Sigmoid colon (tissue), 7 donors: ENCODE data around the gene XKR3. TPM values are rescaled to one million over a fixed set of nuclear protein-coding genes. Genes with fewer than 3 reads are reported as not detected.

Source experiments
- DNase-seq: peaks from one replicate; pipeline ENCODE4 v3.0.0-alpha.2; 2019
- H3K27ac ChIP-seq, 4 donors: fragments of 200-600 bp; sonication (generic); one replicate each; pipeline ENCODE4 v1.5.1; 2016 to 2019; ENCODE audit warnings: mild to moderate bottlenecking in 1 of 4
- H3K27me3 ChIP-seq, 3 donors: fragments of 200-600 bp; sonication (generic); one replicate each; pipeline ENCODE4 v1.5.1; 2019; ENCODE audit warnings: mild to moderate bottlenecking in 1 of 3
- H3K36me3 ChIP-seq, 4 donors: fragments of 200-600 bp; sonication (generic); one replicate each; pipeline ENCODE4 v1.5.1; 2016 to 2019
- H3K4me1 ChIP-seq, 4 donors: fragments of 200-600 bp; sonication (generic); one replicate each; pipeline ENCODE4 v1.5.1; 2017 to 2019
- H3K4me3 ChIP-seq, 4 donors: fragments of 200-600 bp; sonication (generic); one replicate each; pipeline ENCODE4 v1.5.1; 2017 to 2019; ENCODE audit warnings: mild to moderate bottlenecking in 2 of 4, moderate library complexity in 1 of 4
- H3K9me3 ChIP-seq, 4 donors: fragments of 200-600 bp in 3 of 4; sonication (generic) in 3 of 4; one replicate each; pipeline versions ENCODE4 v1.5.1 to v1.6.1; 2013 to 2019
- CTCF ChIP-seq, 4 experiments: fragments of 450-650 bp in 3 of 4; fragments of 200-600 bp in 1 of 4; IDR thresholded peaks; one replicate each; pipeline ENCODE4 v1.5.1; 2016 to 2019; ENCODE audit warnings: antibody characterized with exemption in 4 of 4, mild to moderate bottlenecking in 3 of 4, moderate library complexity in 2 of 4
- EP300 ChIP-seq, 4 donors: sonication (generic); formaldehyde crosslinking; IDR thresholded peaks; one replicate each; pipeline ENCODE4 v1.6.1; 2017; ENCODE audit warnings: antibody characterized with exemption in 4 of 4
- POLR2A ChIP-seq, 2 donors: fragments of 450-650 bp; IDR thresholded peaks; one replicate each; pipeline ENCODE4 v1.6.1; 2016; ENCODE audit warnings: antibody characterized with exemption in 2 of 2, mild to moderate bottlenecking in 2 of 2, moderate library complexity in 2 of 2
- POLR2AphosphoS5 ChIP-seq, 4 donors: sonication (generic); formaldehyde crosslinking; IDR thresholded peaks; one replicate each; pipeline ENCODE4 v1.6.1; 2017; ENCODE audit warnings: antibody characterized with exemption in 4 of 4
- WGBS, 2 donors: extraction: QIAGEN DNeasy Blood & Tissue Kit; methylation state at CpG; one replicate each; pipeline ENCODE4 v1.1.7; 2013; 5-methylcytosine and 5-hydroxymethylcytosine counted together
- intact Hi-C: fragments of 100-400 bp; cut with DNase I; formaldehyde crosslinking; loops from one replicate; pipeline ENCODE4 v1.15.1; 2023
- polyA plus RNA-seq, 3 donors: library from polyadenylated mRNA; stranded (reverse); fragments of 200-250 nt; gene quantifications; one replicate each; pipeline ENCODE4 v1.2.3, GENCODE V29; 2013
- total RNA-seq, 4 donors: library from RNA; depleted of rRNA; stranded (reverse); fragments of >200 nt; gene quantifications; one replicate each; pipeline ENCODE4 v1.1.0, GENCODE V29; 2016
- donor health status: healthy with polysubstance abuse.
- donor health status: Bipolar disorder and iron deficiency.
- donor health status: healthy.

XKR3 gene
- total and polyA plus RNA-seq, 7 donors = 0.60 TPM; not detected in 6

- Histone ChIP-seq H3K36me3 (no peaks in the 10 kb centered on the region), H3K4me1 (no peaks in the 10 kb centered on the region), H3K4me3 (no peak overlapping the region), H3K27ac (no peak overlapping the region), H3K27me3 (no peaks in the 10 kb centered on the region), H3K9me3 (peaks cover 0 to 2% (median 0%) of the 10 kb centered on the region in 4 donors)
- intact Hi-C loops = no loop called here
- no peak for DNase-seq
- TF ChIP-seq POLR2A (IDR thresholded peaks at IDR 0.05) (no peak), CTCF (IDR thresholded peaks at IDR 0.05) (no peak), POLR2AphosphoS5 (IDR thresholded peaks at IDR 0.05) (no peak), EP300 (IDR thresholded peaks at IDR 0.05) (no peak)
Observed at GRCh38 chr22:16819249-16819648, 6.0 kb downstream of the XKR3 start.

GRCh38 chr22:16818538-16818937, 6.7 kb downstream of the XKR3 start:
- H3K9me3 ChIP-seq = peaks cover 0 to 2% (median 0%) of the 10 kb centered on the region in 4 donors
- H3K4me1 ChIP-seq = no peaks in the 10 kb centered on the region
- no peaks in the 10 kb centered on the region for H3K36me3 ChIP-seq
- H3K4me3 ChIP-seq = no peak overlapping the region
- TF ChIP-seq EP300 (IDR thresholded peaks at IDR 0.05) = no peak
- no peak for TF ChIP-seq POLR2AphosphoS5 (IDR thresholded peaks at IDR 0.05)
- no peak for TF ChIP-seq POLR2A (IDR thresholded peaks at IDR 0.05)
- no peak for TF ChIP-seq CTCF (IDR thresholded peaks at IDR 0.05)
- no peaks in the 10 kb centered on the region for H3K27me3 ChIP-seq
- 52 to 71% methylated on average over 2 of the region's 2 CpGs for WGBS, 2 donors
- DNase-seq = no peak
- no peak overlapping the region for H3K27ac ChIP-seq
- intact Hi-C loops = no loop called here

- 73 to 79% methylated on average over 1 of the region's 1 CpG for WGBS, 2 donors
- H3K4me1 ChIP-seq = no peaks in the 10 kb centered on the region
Observed at GRCh38 chr22:16815073-16815472, 10.1 kb downstream of the XKR3 start.

GRCh38 chr22:16810188-16810802, 14.9 kb downstream of the XKR3 start:
- intact Hi-C loops = no loop called here
- Histone ChIP-seq H3K4me3 (no peak overlapping the region), H3K36me3 (no peaks in the 10 kb centered on the region), H3K27ac (no peak overlapping the region), H3K4me1 (no peaks in the 10 kb centered on the region), H3K27me3 (no peaks in the 10 kb centered on the region), H3K9me3 (no peaks in the 10 kb centered on the region)
- no peak for TF ChIP-seq EP300 (IDR thresholded peaks at IDR 0.05)
- TF ChIP-seq POLR2A (IDR thresholded peaks at IDR 0.05) = no peak
- no peak for TF ChIP-seq CTCF (IDR thresholded peaks at IDR 0.05)
- no peak for TF ChIP-seq POLR2AphosphoS5 (IDR thresholded peaks at IDR 0.05)
- no peak for DNase-seq
- 79 to 85% methylated on average over 4 of the region's 4 CpGs for WGBS, 2 donors

More at GRCh38 chr22:16815073-16815472, 10.1 kb downstream of the XKR3 start:
- Histone ChIP-seq H3K4me3 (no peak overlapping the region), H3K36me3 (no peaks in the 10 kb centered on the region), H3K27ac (no peak overlapping the region), H3K27me3 (no peaks in the 10 kb centered on the region), H3K9me3 (no peaks in the 10 kb centered on the region)
- DNase-seq = no peak
- intact Hi-C loops = no loop called here
- TF ChIP-seq POLR2A (IDR thresholded peaks at IDR 0.05) = no peak
- no peak for TF ChIP-seq CTCF (IDR thresholded peaks at IDR 0.05)
- no peak for TF ChIP-seq POLR2AphosphoS5 (IDR thresholded peaks at IDR 0.05)
- TF ChIP-seq EP300 (IDR thresholded peaks at IDR 0.05) = no peak

GRCh38 chr22:16808744-16809143, 16.5 kb downstream of the XKR3 start:
- Histone ChIP-seq H3K9me3 (no peaks in the 10 kb centered on the region), H3K4me1 (no peaks in the 10 kb centered on the region), H3K36me3 (no peaks in the 10 kb centered on the region), H3K4me3 (no peak overlapping the region), H3K27ac (no peak overlapping the region), H3K27me3 (no peaks in the 10 kb centered on the region)
- intact Hi-C loops = no loop called here
- TF ChIP-seq POLR2A (IDR thresholded peaks at IDR 0.05) = no peak
- TF ChIP-seq POLR2AphosphoS5 (IDR thresholded peaks at IDR 0.05) = no peak
- no peak for TF ChIP-seq CTCF (IDR thresholded peaks at IDR 0.05)
- no peak for TF ChIP-seq EP300 (IDR thresholded peaks at IDR 0.05)
- WGBS, 2 donors = 53 to 56% methylated on average over 2 of the region's 2 CpGs
- DNase-seq = no peak
